Measurements from ENCODE around the gene ELSPBP1.
A peak's percentile ranks its signal among the peaks of the same experiment; 100 is the strongest.

ELSPBP1 gene

GRCh38 chr19:47994209-47994802 is at the start of gene ELSPBP1 (continued):
- TF ChIP-seq, protein P1, sequence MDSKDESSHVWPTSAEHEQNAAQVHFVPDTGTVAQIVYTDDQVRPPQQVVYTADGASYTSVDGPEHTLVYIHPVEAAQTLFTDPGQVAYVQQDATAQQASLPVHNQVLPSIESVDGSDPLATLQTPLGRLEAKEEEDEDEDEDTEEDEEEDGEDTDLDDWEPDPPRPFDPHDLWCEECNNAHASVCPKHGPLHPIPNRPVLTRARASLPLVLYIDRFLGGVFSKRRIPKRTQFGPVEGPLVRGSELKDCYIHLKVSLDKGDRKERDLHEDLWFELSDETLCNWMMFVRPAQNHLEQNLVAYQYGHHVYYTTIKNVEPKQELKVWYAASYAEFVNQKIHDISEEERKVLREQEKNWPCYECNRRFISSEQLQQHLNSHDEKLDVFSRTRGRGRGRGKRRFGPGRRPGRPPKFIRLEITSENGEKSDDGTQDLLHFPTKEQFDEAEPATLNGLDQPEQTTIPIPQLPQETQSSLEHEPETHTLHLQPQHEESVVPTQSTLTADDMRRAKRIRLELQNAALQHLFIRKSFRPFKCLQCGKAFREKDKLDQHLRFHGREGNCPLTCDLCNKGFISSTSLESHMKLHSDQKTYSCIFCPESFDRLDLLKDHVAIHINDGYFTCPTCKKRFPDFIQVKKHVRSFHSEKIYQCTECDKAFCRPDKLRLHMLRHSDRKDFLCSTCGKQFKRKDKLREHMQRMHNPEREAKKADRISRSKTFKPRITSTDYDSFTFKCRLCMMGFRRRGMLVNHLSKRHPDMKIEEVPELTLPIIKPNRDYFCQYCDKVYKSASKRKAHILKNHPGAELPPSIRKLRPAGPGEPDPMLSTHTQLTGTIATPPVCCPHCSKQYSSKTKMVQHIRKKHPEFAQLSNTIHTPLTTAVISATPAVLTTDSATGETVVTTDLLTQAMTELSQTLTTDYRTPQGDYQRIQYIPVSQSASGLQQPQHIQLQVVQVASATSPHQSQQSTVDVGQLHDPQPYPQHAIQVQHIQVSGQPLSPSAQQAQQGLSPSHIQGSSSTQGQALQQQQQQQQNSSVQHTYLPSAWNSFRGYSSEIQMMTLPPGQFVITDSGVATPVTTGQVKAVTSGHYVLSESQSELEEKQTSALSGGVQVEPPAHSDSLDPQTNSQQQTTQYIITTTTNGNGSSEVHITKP (tag by site-specific recombination; IDR thresholded peaks at IDR 0.05): peak; percentile 99
- TF ChIP-seq OSR2 (tag by site-specific recombination; IDR thresholded peaks at IDR 0.05): peak; percentile 63; the same call in 1 of the 2 replicates
- TF ChIP-seq PRDM4 (tag by site-specific recombination; IDR thresholded peaks at IDR 0.05): 0 out of 2 replicates have a peak, but pooled peaks have one; percentile 8
- TF ChIP-seq ZNF335 (tag by site-specific recombination; conservative IDR thresholded peaks at IDR 0.05): 0 out of 2 replicates have a peak, but pooled peaks have one; percentile 22
- TF ChIP-seq ZNF518A (tag by site-specific recombination; conservative IDR thresholded peaks at IDR 0.05; ENCODE audit: low read depth): 0 out of 2 replicates have a peak, but pooled peaks have one; percentile 17
- TF ChIP-seq PBX3 (CRISPR knock-in tag; IDR thresholded peaks at IDR 0.05): no peak
- no peak for TF ChIP-seq ZNF132 (tag by site-specific recombination; IDR thresholded peaks at IDR 0.05; ENCODE audit: borderline replicate concordance)
- TF ChIP-seq, protein P2, sequence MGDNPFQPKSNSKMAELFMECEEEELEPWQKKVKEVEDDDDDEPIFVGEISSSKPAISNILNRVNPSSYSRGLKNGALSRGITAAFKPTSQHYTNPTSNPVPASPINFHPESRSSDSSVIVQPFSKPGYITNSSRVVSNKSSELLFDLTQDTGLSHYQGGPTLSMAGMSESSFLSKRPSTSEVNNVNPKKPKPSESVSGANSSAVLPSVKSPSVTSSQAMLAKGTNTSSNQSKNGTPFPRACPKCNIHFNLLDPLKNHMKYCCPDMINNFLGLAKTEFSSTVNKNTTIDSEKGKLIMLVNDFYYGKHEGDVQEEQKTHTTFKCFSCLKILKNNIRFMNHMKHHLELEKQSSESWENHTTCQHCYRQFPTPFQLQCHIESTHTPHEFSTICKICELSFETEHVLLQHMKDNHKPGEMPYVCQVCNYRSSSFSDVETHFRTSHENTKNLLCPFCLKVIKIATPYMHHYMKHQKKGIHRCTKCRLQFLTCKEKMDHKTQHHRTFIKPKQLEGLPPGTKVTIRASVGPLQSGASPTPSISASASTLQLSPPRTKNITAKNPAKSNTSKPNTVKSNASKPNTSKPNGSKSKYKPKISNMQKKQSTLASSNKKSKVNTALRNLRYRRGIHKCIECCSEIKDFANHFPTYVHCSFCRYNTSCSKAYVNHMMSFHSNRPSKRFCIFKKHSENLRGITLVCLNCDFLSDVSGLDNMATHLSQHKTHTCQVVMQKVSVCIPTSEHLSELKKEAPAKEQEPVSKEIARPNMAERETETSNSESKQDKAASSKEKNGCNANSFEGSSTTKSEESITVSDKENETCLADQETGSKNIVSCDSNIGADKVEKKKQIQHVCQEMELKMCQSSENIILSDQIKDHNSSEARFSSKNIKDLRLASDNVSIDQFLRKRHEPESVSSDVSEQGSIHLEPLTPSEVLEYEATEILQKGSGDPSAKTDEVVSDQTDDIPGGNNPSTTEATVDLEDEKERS (tag by site-specific recombination; IDR thresholded peaks at IDR 0.05): no peak
- TF ChIP-seq MZF1 (tag by site-specific recombination; IDR thresholded peaks at IDR 0.05; ENCODE audit: borderline replicate concordance): peak; percentile 62; the same call in 1 of the 2 replicates
- TF ChIP-seq ZNF596 (tag by site-specific recombination; IDR thresholded peaks at IDR 0.05): no peak
- 0 out of 2 replicates have a peak, but pooled peaks have one; percentile 38 for TF ChIP-seq WT1 (tag by site-specific recombination; IDR thresholded peaks at IDR 0.05)
- no peak for TF ChIP-seq ZBTB26 (tag by site-specific recombination; optimal IDR thresholded peaks at IDR 0.05)
- peak; percentile 92 for TF ChIP-seq ZNF843 (tag by site-specific recombination; IDR thresholded peaks at IDR 0.05)
- TF ChIP-seq ZNF239 (tag by site-specific recombination; IDR thresholded peaks at IDR 0.05): no peak
- TF ChIP-seq GLI2 (tag by site-specific recombination; IDR thresholded peaks at IDR 0.05; ENCODE audit: borderline replicate concordance, low read depth): no peak
- TF ChIP-seq INSM2 (tag by site-specific recombination; IDR thresholded peaks at IDR 0.05): no peak
- peak; percentile 36 for TF ChIP-seq SP2 (tag by site-specific recombination; IDR thresholded peaks at IDR 0.05)
- TF ChIP-seq EGR2 (tag by site-specific recombination; IDR thresholded peaks at IDR 0.05; ENCODE audit: low read depth): peak; percentile 76
